ENCODE data around the gene PRPF39.

PRPF39 gene

GRCh38 chr14:45082420-45082819 lies 1.5 kb upstream of the PRPF39 start:
- DNase-seq = no peak

GRCh38 chr14:45083617-45083975 lies 320 bp upstream of the PRPF39 start:
- peak; percentile 44 for DNase-seq

GRCh38 chr14:45084946-45085346 lies 1.0 kb downstream of the PRPF39 start:
- no peak for DNase-seq

GRCh38 chr14:45089813-45090212 lies 5.9 kb downstream of the PRPF39 start:
- DNase-seq = no peak

GRCh38 chr14:45091710-45092109 lies 7.8 kb downstream of the PRPF39 start:
- no peak for DNase-seq

- DNase-seq = no peak
Measured at GRCh38 chr14:45094275-45094674, 10.4 kb downstream of the PRPF39 start.

- DNase-seq = no peak
Measured at GRCh38 chr14:45095143-45095542, 11.2 kb downstream of the PRPF39 start.

GRCh38 chr14:45096218-45096617 lies 12.3 kb downstream of the PRPF39 start:
- no peak for DNase-seq

- DNase-seq = no peak
Measured at GRCh38 chr14:45103806-45104205, 19.9 kb downstream of the PRPF39 start.

GRCh38 chr14:45104561-45104960 lies 20.6 kb downstream of the PRPF39 start:
- DNase-seq = no peak

GRCh38 chr14:45112896-45113781 lies 29.2 kb downstream of the PRPF39 start:
- DNase-seq = no peak

- DNase-seq = no peak
Measured at GRCh38 chr14:45114327-45114726, 30.4 kb downstream of the PRPF39 start.

GRCh38 chr14:45118594-45118993 lies 34.7 kb downstream of the PRPF39 start:
- DNase-seq = no peak

- DNase-seq = no peak
Measured at GRCh38 chr14:45120096-45120495, 36.2 kb downstream of the PRPF39 start.

- DNase-seq = no peak
Measured at GRCh38 chr14:45123271-45123670, 39.4 kb downstream of the PRPF39 start.

- DNase-seq = no peak
Measured at GRCh38 chr14:45125754-45126153, 41.8 kb downstream of the PRPF39 start.

GRCh38 chr14:45128963-45129629 lies 45.2 kb downstream of the PRPF39 start:
- DNase-seq = no peak

GRCh38 chr14:45133683-45134050 lies 49.8 kb downstream of the PRPF39 start:
- DNase-seq = no peak

GRCh38 chr14:45134051-45134958 lies 50.4 kb downstream of the PRPF39 start, which contains the start of gene FKBP3:
Gene FKBP3, minus strand, starts transcription at chr14:45134481. Its CDS starts 25 bp downstream, at chr14:45134456.
- peak; percentile 99 for DNase-seq

- peak; percentile 51 for DNase-seq
Measured at GRCh38 chr14:45135156-45135555, 51.2 kb downstream of the PRPF39 start.

- peak; percentile 95 for DNase-seq
Measured at GRCh38 chr14:45135659-45136395, 51.9 kb downstream of the PRPF39 start, which contains the start of gene FANCM. Gene FANCM, plus strand, starts transcription at chr14:45135930. Its CDS starts 102 bp downstream, at chr14:45136032.

- no peak for DNase-seq
Measured at GRCh38 chr14:45136399-45136798, 52.5 kb downstream of the PRPF39 start.

Measured in midbrain (tissue), 1 donor.